Measurements from ENCODE around the gene CHRM1. TPM values are rescaled to one million over a fixed set of nuclear protein-coding genes. Genes with fewer than 3 reads are reported as not detected.

CHRM1 gene
- total and polyA plus RNA-seq, 2 experiments from 2014 or later = 1.4 to 1.6 TPM

- H3K9me3 ChIP-seq (ENCODE audit: low read depth) = no peaks in the 10 kb centered on the region
- H3K4me3 ChIP-seq = no peak overlapping the region
- peaks cover 46% of the 10 kb centered on the region for H3K4me1 ChIP-seq (ENCODE audit: low read depth)
- H3K27me3 ChIP-seq = peaks cover 45% of the 10 kb centered on the region
- H3K36me3 ChIP-seq = no peaks in the 10 kb centered on the region
- H3K27ac ChIP-seq = no peak overlapping the region
- peak in 1 of 2 donors; percentile 52 for DNase-seq (ENCODE audit: low read depth in 1 of 2, low spot score in 1 of 2)
- TF ChIP-seq, protein P1, sequence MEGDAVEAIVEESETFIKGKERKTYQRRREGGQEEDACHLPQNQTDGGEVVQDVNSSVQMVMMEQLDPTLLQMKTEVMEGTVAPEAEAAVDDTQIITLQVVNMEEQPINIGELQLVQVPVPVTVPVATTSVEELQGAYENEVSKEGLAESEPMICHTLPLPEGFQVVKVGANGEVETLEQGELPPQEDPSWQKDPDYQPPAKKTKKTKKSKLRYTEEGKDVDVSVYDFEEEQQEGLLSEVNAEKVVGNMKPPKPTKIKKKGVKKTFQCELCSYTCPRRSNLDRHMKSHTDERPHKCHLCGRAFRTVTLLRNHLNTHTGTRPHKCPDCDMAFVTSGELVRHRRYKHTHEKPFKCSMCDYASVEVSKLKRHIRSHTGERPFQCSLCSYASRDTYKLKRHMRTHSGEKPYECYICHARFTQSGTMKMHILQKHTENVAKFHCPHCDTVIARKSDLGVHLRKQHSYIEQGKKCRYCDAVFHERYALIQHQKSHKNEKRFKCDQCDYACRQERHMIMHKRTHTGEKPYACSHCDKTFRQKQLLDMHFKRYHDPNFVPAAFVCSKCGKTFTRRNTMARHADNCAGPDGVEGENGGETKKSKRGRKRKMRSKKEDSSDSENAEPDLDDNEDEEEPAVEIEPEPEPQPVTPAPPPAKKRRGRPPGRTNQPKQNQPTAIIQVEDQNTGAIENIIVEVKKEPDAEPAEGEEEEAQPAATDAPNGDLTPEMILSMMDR (IDR thresholded peaks at IDR 0.05; ENCODE audit: low read depth, low read length) = peak; percentile 3
Measured at GRCh38 chr11:62923601-62924411, 2.6 kb upstream of the CHRM1 start.

DNA sequence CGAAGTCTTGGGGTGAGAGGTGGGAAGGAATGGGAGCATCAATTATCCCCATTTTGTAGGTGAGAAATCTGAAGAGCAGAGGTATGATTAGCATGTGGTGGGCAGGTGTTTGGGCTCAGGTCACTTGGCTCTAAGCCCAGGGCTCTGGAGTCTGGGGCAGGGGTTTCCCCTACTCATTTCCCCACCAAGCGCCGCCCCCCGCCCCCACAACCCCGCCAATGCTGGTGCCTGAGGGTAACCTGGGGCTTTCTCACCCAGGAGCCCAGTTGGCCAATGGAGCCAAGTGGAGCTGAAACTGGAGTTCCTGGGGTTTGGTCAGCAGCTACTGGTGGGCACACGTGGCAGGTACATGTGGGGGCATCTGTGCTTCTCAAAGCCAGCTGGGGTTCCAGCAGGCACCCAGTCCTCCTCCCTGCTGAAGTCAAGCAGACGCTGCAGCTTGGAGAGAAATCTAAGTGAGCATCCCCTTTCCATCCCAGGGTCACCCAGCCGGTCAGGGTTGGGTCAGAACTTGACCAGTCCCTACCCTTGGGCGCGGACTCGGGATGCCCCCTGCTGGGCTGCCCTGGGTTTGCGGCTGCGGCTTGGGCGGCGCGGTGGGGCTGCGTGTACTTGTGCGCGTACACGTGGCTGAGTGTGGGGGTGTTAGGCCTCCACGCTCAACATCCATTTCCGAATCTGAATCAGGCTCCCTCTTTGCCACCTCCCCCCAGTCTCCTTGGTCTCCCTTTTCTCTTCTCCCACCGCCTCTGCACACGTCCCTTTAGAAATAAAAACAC is 1.7 kb upstream of the CHRM1 start:
- TF ChIP-seq, protein P1 (IDR thresholded peaks at IDR 0.05; ENCODE audit: low read depth, low read length) = peak; percentile 63
- Histone ChIP-seq H3K4me3 (no peak overlapping the region), H3K27me3 (peaks cover 40% of the 10 kb centered on the region), H3K36me3 (no peaks in the 10 kb centered on the region), H3K27ac (no peak overlapping the region), H3K4me1 (ENCODE audit: low read depth) (peaks cover 41% of the 10 kb centered on the region), H3K9me3 (ENCODE audit: low read depth) (no peaks in the 10 kb centered on the region)
- peak in 1 of 2 donors; percentile 30 for DNase-seq (ENCODE audit: low read depth in 1 of 2, low spot score in 1 of 2)

DNA sequence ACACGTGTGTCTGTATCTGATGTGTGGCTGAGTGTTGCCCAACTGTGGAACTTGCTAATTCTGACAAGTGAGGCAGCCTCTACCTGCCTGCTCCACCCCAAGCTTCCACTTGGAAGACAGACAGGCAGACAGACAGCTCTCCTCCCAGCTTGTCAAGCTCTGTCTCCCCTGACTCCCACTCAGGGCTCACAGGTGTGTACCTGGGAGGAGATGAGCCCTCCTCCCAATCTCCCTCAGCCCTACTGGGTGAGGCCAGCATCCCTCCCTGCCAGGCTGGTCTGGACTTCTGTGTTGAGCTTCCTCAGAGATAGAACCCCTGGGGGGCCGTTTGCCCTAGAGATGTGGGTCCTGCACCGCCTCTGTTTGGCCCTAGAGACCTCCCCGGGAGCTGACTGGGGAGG is 1.0 kb upstream of the CHRM1 start:
- H3K9me3 ChIP-seq (ENCODE audit: low read depth) = no peaks in the 10 kb centered on the region
- H3K4me3 ChIP-seq = no peak overlapping the region
- peaks cover 34% of the 10 kb centered on the region for H3K27me3 ChIP-seq
- TF ChIP-seq, protein P1 (IDR thresholded peaks at IDR 0.05; ENCODE audit: low read depth, low read length) = no peak
- H3K4me1 ChIP-seq (ENCODE audit: low read depth) = peaks cover 41% of the 10 kb centered on the region
- DNase-seq (ENCODE audit: low read depth in 1 of 2, low spot score in 1 of 2) = no peak
- H3K27ac ChIP-seq = no peak overlapping the region
- no peaks in the 10 kb centered on the region for H3K36me3 ChIP-seq

DNA sequence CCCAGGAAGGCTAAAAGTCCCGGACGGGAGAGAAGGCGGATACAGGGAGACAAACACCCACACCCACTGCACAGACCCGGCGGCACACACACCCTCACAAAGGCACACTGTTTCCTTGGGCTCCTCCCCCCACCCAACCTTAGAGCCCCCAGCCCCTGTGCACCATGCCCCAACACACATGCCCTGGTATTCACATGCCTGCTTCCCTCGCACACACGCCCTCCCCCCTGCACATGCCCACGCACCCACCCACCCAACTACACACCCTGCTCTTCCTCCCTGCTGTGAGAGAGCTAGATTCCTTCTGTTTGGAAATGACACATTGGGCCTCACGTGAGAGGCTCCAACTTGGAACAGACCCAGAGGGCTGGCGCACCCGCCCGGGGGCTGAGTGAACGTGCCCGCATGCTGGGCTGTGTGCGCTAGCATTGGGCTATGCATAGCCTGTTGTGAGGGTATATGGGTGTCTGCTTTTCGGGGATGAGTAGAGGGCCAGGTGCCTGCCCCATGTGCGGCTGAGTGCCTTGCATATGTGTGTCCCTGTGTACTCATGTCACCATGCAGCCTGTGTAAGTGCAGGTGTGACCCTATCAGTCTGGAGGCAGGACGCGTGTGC is 518 bp upstream of the CHRM1 start:
- TF ChIP-seq, protein P1 (IDR thresholded peaks at IDR 0.05; ENCODE audit: low read depth, low read length) = no peak
- H3K36me3 ChIP-seq = no peaks in the 10 kb centered on the region
- no peaks in the 10 kb centered on the region for H3K9me3 ChIP-seq (ENCODE audit: low read depth)
- peaks cover 29% of the 10 kb centered on the region for H3K27me3 ChIP-seq
- H3K4me1 ChIP-seq (ENCODE audit: low read depth) = peaks cover 41% of the 10 kb centered on the region
- H3K4me3 ChIP-seq = no peak overlapping the region
- peak overlapping the region; percentile 78 for H3K27ac ChIP-seq
- peak in 1 of 2 donors; percentile 36 for DNase-seq (ENCODE audit: low read depth in 1 of 2, low spot score in 1 of 2)

GRCh38 chr11:62919898-62920640 is 1.1 kb downstream of the CHRM1 start:
- peaks cover 34% of the 10 kb centered on the region for H3K4me1 ChIP-seq (ENCODE audit: low read depth)
- H3K4me3 ChIP-seq = no peak overlapping the region
- TF ChIP-seq, protein P1 (IDR thresholded peaks at IDR 0.05; ENCODE audit: low read depth, low read length) = no peak
- peaks cover 13% of the 10 kb centered on the region for H3K27me3 ChIP-seq
- no peaks in the 10 kb centered on the region for H3K9me3 ChIP-seq (ENCODE audit: low read depth)
- no peaks in the 10 kb centered on the region for H3K36me3 ChIP-seq
- DNase-seq (ENCODE audit: low read depth in 1 of 2, low spot score in 1 of 2) = peak in 1 of 2 donors; percentile 52
- H3K27ac ChIP-seq = peak overlapping the region; percentile 78
